ENCODE data around the gene RAB3GAP1.
"Not testable (repeated sequence)": the region's sequence is repeated elsewhere in the genome, so short reads cannot be mapped to it uniquely, and the experiment has no call there.

Gene RAB3GAP1

DNA sequence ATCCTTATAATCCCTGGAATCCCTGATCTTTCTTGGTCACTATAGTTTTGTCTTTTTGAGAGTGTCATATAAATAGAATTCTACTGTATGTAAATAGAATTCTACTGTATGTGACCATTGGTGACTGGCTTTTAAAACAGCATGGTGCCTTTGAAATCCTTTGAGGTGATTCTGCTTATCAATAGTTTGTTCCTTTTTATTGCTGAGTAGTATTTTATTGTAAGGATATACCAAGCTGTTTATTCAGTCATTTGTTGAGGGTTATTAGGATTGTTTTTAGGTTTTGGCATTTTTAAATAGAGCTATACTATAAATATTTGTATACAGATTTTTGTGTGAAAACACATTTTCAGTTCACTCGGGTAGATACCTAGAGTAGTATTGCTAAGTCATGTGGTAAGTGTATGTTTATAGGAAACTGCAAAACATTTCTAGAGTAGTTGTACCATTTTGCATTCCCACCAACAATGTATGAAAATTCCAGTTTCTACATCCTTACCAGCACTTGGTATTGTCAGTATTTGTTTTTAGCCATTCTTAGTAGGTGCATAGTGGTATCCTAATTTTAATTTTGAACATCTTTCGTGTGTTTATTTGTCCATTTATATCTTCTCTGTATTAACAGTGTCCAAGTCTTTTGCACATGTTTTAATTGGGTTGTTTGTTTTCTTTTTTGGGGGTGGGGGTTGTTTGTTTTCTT, 45.6 kb downstream of the RAB3GAP1 start:
- in situ Hi-C loops (cut with HindIII; ENCODE audit: low sequenced_read_pairs) = no loop called here

DNA sequence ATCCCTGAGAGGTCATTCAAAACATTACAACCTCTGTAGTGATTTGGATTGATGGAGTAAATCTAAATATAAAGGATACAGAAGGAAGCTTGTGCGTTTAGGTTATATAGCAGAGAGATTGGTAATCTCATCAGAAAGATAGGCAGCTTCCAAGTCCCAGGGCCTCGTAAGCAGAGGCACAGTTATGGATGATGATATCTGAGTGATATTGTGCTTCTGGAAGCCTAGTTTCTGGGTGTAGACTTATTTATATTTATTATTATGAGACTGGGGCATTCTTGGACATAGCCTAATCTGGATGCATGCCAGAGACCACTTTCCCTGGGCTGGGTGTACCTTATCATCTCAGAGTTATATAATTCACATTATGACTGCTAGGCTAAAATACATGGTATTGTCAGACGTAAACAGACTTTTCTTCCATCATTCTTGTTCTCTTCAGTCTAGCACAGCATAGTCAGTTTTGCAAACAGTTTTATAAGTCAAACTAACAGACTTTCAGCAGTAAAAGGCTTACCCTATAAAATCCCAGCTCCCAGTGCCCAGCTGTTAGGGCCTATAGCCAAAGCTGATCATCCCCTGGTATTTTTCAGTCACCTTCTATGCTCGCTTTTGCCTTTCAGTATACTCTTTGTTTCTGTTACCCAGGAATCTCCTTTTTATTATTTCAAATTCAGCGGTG, 47.9 kb downstream of the RAB3GAP1 start:
- TF ChIP-seq, protein P1, sequence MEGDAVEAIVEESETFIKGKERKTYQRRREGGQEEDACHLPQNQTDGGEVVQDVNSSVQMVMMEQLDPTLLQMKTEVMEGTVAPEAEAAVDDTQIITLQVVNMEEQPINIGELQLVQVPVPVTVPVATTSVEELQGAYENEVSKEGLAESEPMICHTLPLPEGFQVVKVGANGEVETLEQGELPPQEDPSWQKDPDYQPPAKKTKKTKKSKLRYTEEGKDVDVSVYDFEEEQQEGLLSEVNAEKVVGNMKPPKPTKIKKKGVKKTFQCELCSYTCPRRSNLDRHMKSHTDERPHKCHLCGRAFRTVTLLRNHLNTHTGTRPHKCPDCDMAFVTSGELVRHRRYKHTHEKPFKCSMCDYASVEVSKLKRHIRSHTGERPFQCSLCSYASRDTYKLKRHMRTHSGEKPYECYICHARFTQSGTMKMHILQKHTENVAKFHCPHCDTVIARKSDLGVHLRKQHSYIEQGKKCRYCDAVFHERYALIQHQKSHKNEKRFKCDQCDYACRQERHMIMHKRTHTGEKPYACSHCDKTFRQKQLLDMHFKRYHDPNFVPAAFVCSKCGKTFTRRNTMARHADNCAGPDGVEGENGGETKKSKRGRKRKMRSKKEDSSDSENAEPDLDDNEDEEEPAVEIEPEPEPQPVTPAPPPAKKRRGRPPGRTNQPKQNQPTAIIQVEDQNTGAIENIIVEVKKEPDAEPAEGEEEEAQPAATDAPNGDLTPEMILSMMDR (IDR thresholded peaks at IDR 0.05; ENCODE audit: low read depth, low read length, missing control alignments) = no peak
- H3K4me3 ChIP-seq (ENCODE audit: low read depth, low read length) = no peak overlapping the region
- in situ Hi-C loops (cut with HindIII; ENCODE audit: low sequenced_read_pairs) = no loop called here
- no peak for DNase-seq (ENCODE audit: low read depth)

More for the DNA sequence above, 45.6 kb downstream of the RAB3GAP1 start:
- TF ChIP-seq, protein P1 (IDR thresholded peaks at IDR 0.05; ENCODE audit: low read depth, low read length, missing control alignments) = no peak
- DNase-seq (ENCODE audit: low read depth) = no peak
- H3K4me3 ChIP-seq (ENCODE audit: low read depth, low read length) = no peak overlapping the region

DNA sequence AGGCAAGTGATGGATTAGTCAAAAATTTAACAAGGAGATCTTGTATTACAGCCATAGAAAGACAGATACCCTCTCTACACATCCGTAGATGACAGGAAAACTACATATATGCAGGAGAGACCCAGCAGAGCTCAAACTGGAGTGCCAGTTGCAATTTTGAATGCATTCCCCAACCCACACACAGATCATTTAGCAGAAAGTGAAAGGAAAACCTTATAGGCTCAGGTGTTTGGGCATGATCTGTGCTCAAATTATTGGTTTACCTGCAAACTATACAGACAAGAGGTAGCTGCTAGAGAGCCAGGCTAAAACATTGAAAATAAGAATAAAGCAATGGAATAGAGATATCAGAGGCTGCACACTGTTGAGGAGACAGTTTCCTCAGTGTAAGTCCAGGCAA, 51.8 kb downstream of the RAB3GAP1 start:
- TF ChIP-seq, protein P1 (IDR thresholded peaks at IDR 0.05; ENCODE audit: low read depth, low read length, missing control alignments) = no peak
- no peak for DNase-seq (ENCODE audit: low read depth)
- H3K4me3 ChIP-seq (ENCODE audit: low read depth, low read length) = no peak overlapping the region
- in situ Hi-C loops (cut with HindIII; ENCODE audit: low sequenced_read_pairs) = no loop called here

DNA sequence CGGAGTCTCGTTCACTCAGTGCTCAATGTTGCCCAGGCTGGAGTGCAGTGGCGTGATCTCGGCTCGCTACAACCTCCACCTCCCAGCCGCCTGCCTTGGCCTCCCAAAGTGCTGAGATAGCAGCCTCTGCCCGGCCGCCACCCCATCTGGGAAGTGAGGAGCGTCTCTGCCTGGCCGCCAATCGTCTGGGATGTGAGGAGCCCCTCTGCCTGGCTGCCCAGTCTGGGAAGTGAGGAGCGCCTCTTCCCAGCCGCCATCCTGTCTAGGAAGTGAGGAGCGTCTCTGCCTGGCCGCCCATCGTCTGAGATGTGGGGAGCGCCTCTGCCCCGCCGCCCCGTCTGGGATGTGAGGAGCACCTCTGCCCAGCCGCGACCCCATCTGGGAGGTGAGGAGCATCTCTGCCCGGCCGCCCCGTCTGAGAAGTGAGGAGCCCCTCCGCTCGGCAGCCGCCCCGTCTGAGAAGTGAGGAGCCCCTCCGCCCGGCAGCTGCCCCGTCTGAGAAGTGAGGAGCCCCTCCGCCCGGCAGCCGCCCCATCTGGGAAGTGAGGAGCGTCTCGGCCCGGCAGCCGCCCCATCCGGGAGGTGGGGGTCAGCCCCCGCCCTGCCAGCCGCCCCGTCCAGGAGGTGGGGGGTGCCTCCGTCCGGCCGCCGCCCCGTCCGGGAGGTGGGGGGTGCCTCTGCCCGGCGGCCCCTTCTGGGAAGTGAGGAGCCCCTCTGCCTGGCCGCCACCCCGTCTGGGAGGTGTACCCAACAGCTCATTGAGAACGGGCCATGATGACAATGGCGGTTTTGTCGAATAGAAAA, 53.6 kb downstream of the RAB3GAP1 start:
- H3K4me3 ChIP-seq (ENCODE audit: low read depth, low read length); in situ Hi-C loops (cut with HindIII; ENCODE audit: low sequenced_read_pairs); DNase-seq (ENCODE audit: low read depth): not testable (repeated sequence)

DNA sequence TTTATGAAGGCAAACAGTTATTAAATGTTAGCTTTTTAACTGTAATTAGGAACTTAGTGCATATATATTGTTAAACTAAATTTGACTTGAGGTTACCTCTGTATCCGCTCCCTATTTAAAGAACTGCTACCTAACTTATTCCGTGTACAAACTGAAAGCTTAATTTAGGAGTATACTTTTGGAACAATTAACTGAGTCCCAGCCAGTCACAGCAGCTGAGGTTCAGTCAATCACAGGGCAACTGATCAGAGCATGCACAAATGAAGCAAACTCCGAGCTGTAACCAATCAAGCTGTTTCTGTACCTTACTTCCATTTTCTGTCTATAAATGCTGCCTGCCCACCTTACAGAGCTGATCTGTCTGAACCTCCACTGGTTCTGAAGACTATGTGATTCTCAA, 61.2 kb downstream of the RAB3GAP1 start:
- in situ Hi-C loops (cut with HindIII; ENCODE audit: low sequenced_read_pairs) = no loop called here
- TF ChIP-seq, protein P1 (IDR thresholded peaks at IDR 0.05; ENCODE audit: low read depth, low read length, missing control alignments) = no peak

DNA sequence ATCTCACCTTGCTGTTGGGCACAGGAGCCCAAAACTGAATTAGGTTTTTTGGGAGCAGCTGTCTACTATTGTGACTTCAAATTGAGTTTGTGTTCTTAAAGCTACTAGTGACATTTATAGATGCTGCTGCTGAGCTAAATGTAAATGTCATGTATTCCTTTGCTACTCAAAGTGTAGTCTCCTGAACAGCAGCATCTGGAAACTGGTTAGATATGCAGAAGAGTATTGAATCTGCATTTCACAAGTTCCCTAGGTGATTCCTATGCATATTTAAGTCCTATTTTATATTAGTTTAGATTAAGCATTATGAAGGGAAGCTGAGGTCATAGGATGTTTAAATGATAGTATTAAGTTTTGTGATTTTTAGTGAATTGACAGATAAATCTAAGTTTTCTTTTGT, 67.5 kb downstream of the RAB3GAP1 start:
- TF ChIP-seq, protein P1 (IDR thresholded peaks at IDR 0.05; ENCODE audit: low read depth, low read length, missing control alignments) = no peak
- H3K4me3 ChIP-seq (ENCODE audit: low read depth, low read length) = no peak overlapping the region
- in situ Hi-C loops (cut with HindIII; ENCODE audit: low sequenced_read_pairs) = no loop called here
- DNase-seq (ENCODE audit: low read depth) = no peak

More for the DNA sequence above, 61.2 kb downstream of the RAB3GAP1 start:
- H3K4me3 ChIP-seq (ENCODE audit: low read depth, low read length) = no peak overlapping the region
- DNase-seq (ENCODE audit: low read depth) = no peak
